Endothelial cell of umbilical vein (primary cell): ENCODE results near the gene GPSM1. TPM values are rescaled to one million over a fixed set of nuclear protein-coding genes. Genes with fewer than 3 reads are reported as not detected.

Experiments used
- BruUV-seq: library from RNA; stranded (reverse); fragments of 400-500 nt; replicated peaks from 2 replicates; lab custom pipeline; 2021; lab: Mats Ljungman, UMichigan
- CTCF ChIA-PET: fragments of 300-600, 350-600 bp; sonication (Branson Sonifier 250); formaldehyde crosslinking; loops from one replicate; lab custom pipeline; 2021; ENCODE audit warnings: antibody characterized with exemption, inconsistent platforms; lab: Charles Lee
- POLR2A ChIA-PET: fragments of 300-600, 350-600 bp; sonication (Branson Sonifier 250); formaldehyde crosslinking; loops from one replicate; lab custom pipeline; 2021; ENCODE audit warnings: antibody characterized with exemption, inconsistent platforms; lab: Charles Lee
- DNase-seq: peaks from one replicate; pipeline ENCODE4 v3.0.0-alpha.2; 2011; ENCODE audit warnings: low read depth, low spot score
- FAIRE-seq: peaks from 2 replicates; lab custom pipeline; 2011; peaks lifted over from hg19 to GRCh38; lab: Jason Lieb, UNC
- H2AFZ ChIP-seq: 2 replicates; pipeline ENCODE4 v1.6.0; 2012; ENCODE audit warnings: low read depth, low read length, control low read depth, inconsistent platforms
- H3K27ac ChIP-seq: 2 replicates; pipeline ENCODE4 v1.5.1; 2011; ENCODE audit warnings: low read depth, mild to moderate bottlenecking, control low read depth, low read length, moderate library complexity; ENCODE audit not compliant: insufficient read depth
- H3K27me3 ChIP-seq, 2 experiments: 2 replicates each; pipeline versions ENCODE4 v1.6.0 to v1.6.1; 2011; ENCODE audit warnings: low read length in 2 of 2, mixed read lengths in 1 of 2; ENCODE audit not compliant: control insufficient read depth in 2 of 2, insufficient read depth in 2 of 2
- H3K36me3 ChIP-seq, 2 experiments: 2 replicates in 1 of 2; 3 replicates in 1 of 2; pipeline ENCODE4 v1.5.1; 2011; ENCODE audit warnings: low read length in 2 of 2, mild to moderate bottlenecking in 1 of 2, moderate library complexity in 1 of 2; ENCODE audit not compliant: control insufficient read depth in 2 of 2, insufficient read depth in 2 of 2; ENCODE audit errors: extremely low read depth in 1 of 2
- H3K4me1 ChIP-seq: 3 replicates; pipeline ENCODE4 v1.5.1; 2011; ENCODE audit warnings: mild to moderate bottlenecking, low read length; ENCODE audit not compliant: control insufficient read depth, insufficient read depth; ENCODE audit errors: extremely low read depth
- H3K4me2 ChIP-seq: 2 replicates; pipeline ENCODE4 v1.6.1; 2011; ENCODE audit warnings: low read length, control low read depth, mixed read lengths; ENCODE audit not compliant: insufficient read depth
- H3K4me3 ChIP-seq, 3 experiments: fragments of 200-600 bp in 1 of 3; sonication (generic), shearing (Covaris generic) in 1 of 3; replicated peaks in 1 of 3; 2 replicates each; pipeline ENCODE4 v1.5.1; 2011 to 2016; ENCODE audit warnings: control low read depth in 3 of 3, low read length in 3 of 3, mild to moderate bottlenecking in 2 of 3, inconsistent platforms in 1 of 3, low read depth in 1 of 3, moderate library complexity in 1 of 3; ENCODE audit not compliant: insufficient read depth in 1 of 3
- H3K79me2 ChIP-seq: 2 replicates; pipeline ENCODE4 v1.6.0; 2012; ENCODE audit warnings: low read length, inconsistent platforms; ENCODE audit not compliant: control insufficient read depth, insufficient read depth
- H3K9ac ChIP-seq: replicated peaks from 2 replicates; pipeline ENCODE3; 2011; ENCODE audit warnings: low read length, control low read depth; ENCODE audit not compliant: insufficient read depth; ENCODE audit errors: extremely low read depth
- H3K9me1 ChIP-seq: replicated peaks from 3 replicates; pipeline ENCODE4 v1.6.0; 2011; ENCODE audit warnings: mild to moderate bottlenecking, low read length; ENCODE audit not compliant: control insufficient read depth, insufficient read depth; ENCODE audit errors: extremely low read depth
- H3K9me3 ChIP-seq: replicated peaks from 2 replicates; pipeline ENCODE4 v1.5.1; 2012; ENCODE audit warnings: low read length, inconsistent platforms; ENCODE audit not compliant: control insufficient read depth, insufficient read depth
- H4K20me1 ChIP-seq: replicated peaks from 2 replicates; pipeline ENCODE3; 2011; ENCODE audit warnings: mild to moderate bottlenecking, low read length; ENCODE audit not compliant: control insufficient read depth, insufficient read depth; ENCODE audit errors: extremely low read depth
- CTCF ChIP-seq, 2 donors: IDR thresholded peaks; 1 replicate in 1 of 2; 2 replicates in 1 of 2; pipeline ENCODE4 v1.5.1; 2011; ENCODE audit warnings: low read length in 2 of 2, mild to moderate bottlenecking in 2 of 2, moderate library complexity in 2 of 2, control low read depth in 1 of 2, inconsistent platforms in 1 of 2, low read depth in 1 of 2; ENCODE audit not compliant: insufficient read depth in 1 of 2; ENCODE audit errors: extremely low read depth in 1 of 2
- FOS ChIP-seq: IDR thresholded peaks from 2 replicates; pipeline ENCODE4 v1.6.1; 2011; ENCODE audit warnings: mild to moderate bottlenecking, low read length, moderate library complexity, borderline replicate concordance; ENCODE audit not compliant: insufficient read depth
- GATA2 ChIP-seq: IDR thresholded peaks from 2 replicates; pipeline ENCODE4 v1.7.0; 2011; ENCODE audit warnings: low read depth, mild to moderate bottlenecking, moderate library complexity, mixed read lengths, low read length; ENCODE audit not compliant: insufficient read length, insufficient read depth
- MYC ChIP-seq: IDR thresholded peaks from one replicate; pipeline ENCODE4 v1.6.1; 2011; ENCODE audit warnings: mild to moderate bottlenecking, low read depth, low read length
- POLR2A ChIP-seq: IDR thresholded peaks from 2 replicates; pipeline ENCODE4 v1.6.1; 2012; ENCODE audit warnings: low read depth, mild to moderate bottlenecking, control low read depth, low read length
- POLR2AphosphoS5 ChIP-seq: IDR thresholded peaks from 2 replicates; pipeline ENCODE4 v1.6.1; 2012; ENCODE audit warnings: low read depth, mild to moderate bottlenecking, control low read depth, low read length, moderate library complexity; ENCODE audit not compliant: insufficient read depth
- dilution Hi-C: fragments of 300-500 bp; cut with MboI; formaldehyde crosslinking; loops from one replicate; pipeline ENCODE4 v1.15.0; 2019; ENCODE audit warnings: low sequenced_read_pairs; ENCODE audit not compliant: extremely low pct_ligation_motif_present
- intact Hi-C: fragments of 100-400 bp; cut with micrococcal nuclease; formaldehyde crosslinking; loops from one replicate; pipeline ENCODE4 v1.10.0; 2022
- polyA plus RNA-seq, 4 experiments: library from polyadenylated mRNA; depleted of rRNA in 3 of 4; stranded (reverse) in 3 of 4; unstranded in 1 of 4; fragments of >200 nt; gene quantifications; 2 replicates each; pipeline versions ENCODE4 v1.2.1 to v1.2.3, GENCODE V29; 2011 to 2012; ENCODE audit warnings: missing spikeins in 1 of 4
- total RNA-seq: library from RNA; stranded (reverse); gene quantifications from 2 replicates; pipeline ENCODE4 v1.2.3, GENCODE V29; 2021

GPSM1 gene
- total and polyA plus RNA-seq, 2 donors (not counting 3 experiments of a cell fraction or from before 2014, with no cell fraction given): 34.6 to 47.1 TPM

GRCh38 chr9:136377341-136378169 is 50.2 kb downstream of the GPSM1 start:
- intact Hi-C loops: no loop called here
- Histone ChIP-seq H3K27me3 (no peaks in the 10 kb centered on the region), H3K4me2 (no peak overlapping the region), H3K4me3 (no peak overlapping the region), H3K27ac (no peak overlapping the region), H4K20me1 (no peaks in the 10 kb centered on the region), H3K4me1 (no peaks in the 10 kb centered on the region), H3K79me2 (no peaks in the 10 kb centered on the region), H3K9me1 (no peaks in the 10 kb centered on the region), H3K36me3 (peaks cover 4 to 34% of the 10 kb centered on the region in 2 experiments), H3K9me3 (no peaks in the 10 kb centered on the region), H3K9ac (no peak overlapping the region), H2AFZ (no peak overlapping the region)
- CTCF ChIA-PET: interaction anchor here (1.5 to 2.3 kb wide), 2 partner anchors 11 to 14 kb away, joined by 3 to 10 read pairs; partner anchors contain the start of gene DNLZ
- POLR2A ChIA-PET: no interaction called here
- BruUV-seq: no TSS peak
- FAIRE-seq (no peak), DNase-seq (no peak)
- dilution Hi-C loops: no loop called here
- TF ChIP-seq POLR2AphosphoS5: no peak
- no peak for TF ChIP-seq CTCF (IDR thresholded peaks at IDR 0.05; ENCODE audit: extremely low read depth in 1 of 2, insufficient read depth in 1 of 2, low read depth in 1 of 2, low read length in 2 of 2)
- TF ChIP-seq GATA2: no peak
- TF ChIP-seq MYC: no peak
- no peak for TF ChIP-seq FOS
- TF ChIP-seq POLR2A: no peak
